Measurements from ENCODE around the gene KRTAP10-9.
"Not testable (repeated sequence)": the region's sequence is repeated elsewhere in the genome, so short reads cannot be mapped to it uniquely, and the experiment has no call there.

The KRTAP10-9 gene

DNA sequence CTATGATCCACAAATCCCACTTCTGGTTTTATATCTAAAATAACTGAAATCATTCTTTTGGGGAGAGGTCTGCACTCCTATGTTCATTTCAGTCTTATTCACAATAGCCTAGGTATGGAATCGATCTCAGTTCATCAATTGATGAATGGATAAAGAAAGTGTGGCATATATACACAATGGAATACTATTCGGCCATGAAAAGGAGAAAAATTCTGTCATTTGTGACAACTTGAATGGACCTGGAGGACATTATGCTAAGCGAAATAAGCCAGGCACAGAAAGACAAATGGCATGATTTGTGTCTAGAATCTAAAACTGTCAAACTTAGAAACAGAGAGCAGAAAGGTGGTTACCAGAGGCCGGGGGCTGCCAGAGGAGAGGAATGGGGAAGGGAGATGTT is 20.4 kb upstream of the KRTAP10-9 start:
- Histone ChIP-seq H3K27ac (ENCODE audit: low read depth, low read length) (no peak overlapping the region), H3K27me3 (ENCODE audit: insufficient read depth, low read length) (peaks cover 36% of the 10 kb centered on the region), H3K4me3 (ENCODE audit: low read depth, low read length) (no peak overlapping the region), H3K79me2 (ENCODE audit: control insufficient read depth, insufficient read depth, low read length, unreplicated experiment) (no peaks in the 10 kb centered on the region), H3K36me3 (ENCODE audit: insufficient read depth, low read length) (no peaks in the 10 kb centered on the region), H3K4me1 (ENCODE audit: control insufficient read depth, insufficient read depth, low read length, unreplicated experiment) (no peaks in the 10 kb centered on the region), H2AFZ (ENCODE audit: low read length, unreplicated experiment) (no peak overlapping the region)

- Histone ChIP-seq H3K36me3 (ENCODE audit: insufficient read depth, low read length) (no peaks in the 10 kb centered on the region), H3K4me1 (ENCODE audit: control insufficient read depth, insufficient read depth, low read length, unreplicated experiment) (no peaks in the 10 kb centered on the region), H3K4me3 (ENCODE audit: low read depth, low read length) (no peak overlapping the region), H2AFZ (ENCODE audit: low read length, unreplicated experiment) (no peak overlapping the region), H3K27ac (ENCODE audit: low read depth, low read length) (no peak overlapping the region), H3K27me3 (ENCODE audit: insufficient read depth, low read length) (peaks cover 24% of the 10 kb centered on the region), H3K79me2 (ENCODE audit: control insufficient read depth, insufficient read depth, low read length, unreplicated experiment) (no peaks in the 10 kb centered on the region)
Measured at GRCh38 chr21:44609193-44609592, 17.7 kb upstream of the KRTAP10-9 start.

DNA sequence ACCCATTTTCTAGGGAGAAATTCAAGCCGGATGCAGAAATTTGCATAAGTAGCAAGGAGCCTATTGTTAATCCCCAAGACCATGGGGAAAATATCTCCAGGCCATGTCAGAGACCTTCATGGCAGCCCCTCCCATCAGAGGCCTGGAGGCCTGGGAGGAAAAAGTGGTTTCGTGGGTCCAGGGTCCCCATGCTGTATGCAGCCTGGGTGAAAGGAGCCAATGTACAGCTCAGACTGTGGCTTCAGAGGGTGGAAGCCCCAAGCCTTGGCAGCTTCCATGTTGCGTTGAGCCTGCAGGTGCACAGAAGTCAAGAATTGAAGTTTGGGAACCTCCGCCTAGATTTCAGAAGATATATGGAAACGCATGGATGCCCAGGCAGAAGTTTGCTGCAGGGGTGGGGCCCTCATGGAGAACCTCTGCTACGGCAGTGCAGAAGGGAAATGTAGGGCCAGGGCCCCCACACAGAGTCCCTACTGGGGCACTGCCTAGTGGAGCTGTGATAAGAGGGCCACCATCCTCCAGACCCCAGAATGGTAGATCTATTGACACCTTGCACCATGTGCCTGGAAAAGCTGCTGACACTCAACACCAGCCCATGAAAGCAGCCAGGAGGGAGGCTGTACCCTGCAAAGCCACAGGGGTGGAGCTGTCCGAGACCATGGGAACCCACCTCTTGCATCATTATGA is 16.6 kb upstream of the KRTAP10-9 start:
- not testable (repeated sequence) for H2AFZ ChIP-seq (ENCODE audit: low read length, unreplicated experiment); H3K27ac ChIP-seq (ENCODE audit: low read depth, low read length); H3K79me2 ChIP-seq (ENCODE audit: control insufficient read depth, insufficient read depth, low read length, unreplicated experiment); H3K4me3 ChIP-seq (ENCODE audit: low read depth, low read length); H3K36me3 ChIP-seq (ENCODE audit: insufficient read depth, low read length); H3K4me1 ChIP-seq (ENCODE audit: control insufficient read depth, insufficient read depth, low read length, unreplicated experiment)
- peaks cover 17% of the 10 kb centered on the region; the same call in 1 of the 2 replicates for H3K27me3 ChIP-seq (ENCODE audit: insufficient read depth, low read length)

GRCh38 chr21:44611551-44611950 is 15.3 kb upstream of the KRTAP10-9 start:
- Histone ChIP-seq H3K4me1 (ENCODE audit: control insufficient read depth, insufficient read depth, low read length, unreplicated experiment) (no peaks in the 10 kb centered on the region), H3K27me3 (ENCODE audit: insufficient read depth, low read length) (peaks cover 13% of the 10 kb centered on the region; the same call in 1 of the 2 replicates), H3K36me3 (ENCODE audit: insufficient read depth, low read length) (no peaks in the 10 kb centered on the region), H2AFZ (ENCODE audit: low read length, unreplicated experiment) (no peak overlapping the region), H3K79me2 (ENCODE audit: control insufficient read depth, insufficient read depth, low read length, unreplicated experiment) (no peaks in the 10 kb centered on the region), H3K4me3 (ENCODE audit: low read depth, low read length) (no peak overlapping the region), H3K27ac (ENCODE audit: low read depth, low read length) (no peak overlapping the region)

DNA sequence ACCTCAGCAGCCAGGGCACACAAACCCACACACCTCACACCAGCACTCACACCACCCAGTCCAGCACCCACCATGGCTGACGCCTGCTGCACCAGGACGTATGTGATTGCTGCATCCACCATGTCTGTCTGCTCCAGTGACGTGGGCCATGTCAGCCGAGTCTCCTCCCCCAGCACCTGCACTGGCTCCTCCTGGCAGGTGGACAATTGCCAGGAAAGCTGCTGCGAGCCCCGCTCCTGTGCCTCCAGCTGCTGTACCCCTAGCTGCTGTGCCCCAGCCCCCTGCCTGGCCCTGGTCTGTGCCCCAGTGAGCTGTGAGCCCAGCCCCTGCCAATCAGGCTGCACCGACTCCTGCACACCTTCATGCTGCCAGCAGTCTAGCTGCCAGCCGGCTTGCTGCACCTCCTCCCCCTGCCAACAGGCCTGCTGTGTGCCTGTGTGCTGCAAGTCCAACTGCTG is 14.8 kb upstream of the KRTAP10-9 start, which contains the start of gene KRTAP10-8:
Gene KRTAP10-8 (plus strand): TSS at position 51 of the 458 bp plus-strand sequence. CDS start 22 bp downstream, at position 73.
- H2AFZ ChIP-seq (ENCODE audit: low read length, unreplicated experiment): no peak within 1 kb of the TSS

GRCh38 chr21:44612669-44613229 is 14.1 kb upstream of the KRTAP10-9 start:
- H2AFZ ChIP-seq (ENCODE audit: low read length, unreplicated experiment): no peak overlapping the region
- H3K79me2 ChIP-seq (ENCODE audit: control insufficient read depth, insufficient read depth, low read length, unreplicated experiment): no peaks in the 10 kb centered on the region
- no peaks in the 10 kb centered on the region for H3K36me3 ChIP-seq (ENCODE audit: insufficient read depth, low read length)
- no peak overlapping the region for H3K4me3 ChIP-seq (ENCODE audit: low read depth, low read length)
- peaks cover 11% of the 10 kb centered on the region; the same call in 1 of the 2 replicates for H3K27me3 ChIP-seq (ENCODE audit: insufficient read depth, low read length)
- no peak overlapping the region for H3K27ac ChIP-seq (ENCODE audit: low read depth, low read length)
- no peaks in the 10 kb centered on the region for H3K4me1 ChIP-seq (ENCODE audit: control insufficient read depth, insufficient read depth, low read length, unreplicated experiment)

More for the DNA sequence above, 14.8 kb upstream of the KRTAP10-9 start, which contains the start of gene KRTAP10-8:
- H3K79me2 ChIP-seq (ENCODE audit: control insufficient read depth, insufficient read depth, low read length, unreplicated experiment): no peaks in the 10 kb centered on the region
- no peak within 1 kb of the TSS for H3K4me3 ChIP-seq (ENCODE audit: low read depth, low read length)
- no peak within 1 kb of the TSS for H3K27ac ChIP-seq (ENCODE audit: low read depth, low read length)
- H3K36me3 ChIP-seq (ENCODE audit: insufficient read depth, low read length): no peaks in the 10 kb centered on the region
- H3K27me3 ChIP-seq (ENCODE audit: insufficient read depth, low read length): peaks cover 11% of the 10 kb centered on the region; the same call in 1 of the 2 replicates
- H3K4me1 ChIP-seq (ENCODE audit: control insufficient read depth, insufficient read depth, low read length, unreplicated experiment): no peaks in the 10 kb centered on the region

- Histone ChIP-seq H3K36me3 (ENCODE audit: insufficient read depth, low read length) (no peaks in the 10 kb centered on the region), H3K27ac (ENCODE audit: low read depth, low read length) (no peak overlapping the region), H3K4me1 (ENCODE audit: control insufficient read depth, insufficient read depth, low read length, unreplicated experiment) (no peaks in the 10 kb centered on the region), H3K4me3 (ENCODE audit: low read depth, low read length) (no peak overlapping the region), H3K79me2 (ENCODE audit: control insufficient read depth, insufficient read depth, low read length, unreplicated experiment) (no peaks in the 10 kb centered on the region), H3K27me3 (ENCODE audit: insufficient read depth, low read length) (peaks cover 11% of the 10 kb centered on the region; the same call in 1 of the 2 replicates), H2AFZ (ENCODE audit: low read length, unreplicated experiment) (no peak overlapping the region)
Measured at GRCh38 chr21:44613386-44614155, 13.3 kb upstream of the KRTAP10-9 start.

DNA sequence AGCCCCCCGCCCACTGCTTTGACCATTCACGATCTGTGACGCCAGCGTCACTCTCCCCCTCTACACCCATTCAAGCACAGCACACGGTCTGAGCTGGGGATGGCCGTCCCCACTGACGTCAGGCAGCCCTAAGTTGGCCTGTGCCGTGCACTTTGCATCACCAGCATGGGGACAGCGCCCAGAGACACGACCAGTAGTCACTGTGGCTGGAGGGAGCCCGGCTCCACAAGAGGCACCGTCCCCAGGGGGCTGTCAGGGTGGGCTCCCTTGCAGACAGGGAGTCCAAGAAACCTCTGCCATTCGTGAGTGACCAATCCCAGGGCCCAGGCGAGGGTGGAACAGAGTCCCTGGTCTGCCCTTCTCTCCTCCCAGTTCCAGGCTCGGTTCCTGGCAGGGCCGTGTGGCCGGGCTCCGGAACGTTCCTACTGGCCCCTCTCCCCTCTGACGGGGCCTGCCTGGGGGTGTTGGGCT is 12.7 kb upstream of the KRTAP10-9 start:
- Histone ChIP-seq H3K4me1 (ENCODE audit: control insufficient read depth, insufficient read depth, low read length, unreplicated experiment) (no peaks in the 10 kb centered on the region), H2AFZ (ENCODE audit: low read length, unreplicated experiment) (no peak overlapping the region), H3K27ac (ENCODE audit: low read depth, low read length) (no peak overlapping the region), H3K36me3 (ENCODE audit: insufficient read depth, low read length) (no peaks in the 10 kb centered on the region), H3K4me3 (ENCODE audit: low read depth, low read length) (no peak overlapping the region), H3K27me3 (ENCODE audit: insufficient read depth, low read length) (peaks cover 12% of the 10 kb centered on the region; the same call in 1 of the 2 replicates), H3K79me2 (ENCODE audit: control insufficient read depth, insufficient read depth, low read length, unreplicated experiment) (no peaks in the 10 kb centered on the region)

- Histone ChIP-seq H3K79me2 (ENCODE audit: control insufficient read depth, insufficient read depth, low read length, unreplicated experiment) (no peaks in the 10 kb centered on the region), H3K27me3 (ENCODE audit: insufficient read depth, low read length) (peaks cover 14% of the 10 kb centered on the region; the same call in 1 of the 2 replicates), H3K27ac (ENCODE audit: low read depth, low read length) (no peak overlapping the region), H2AFZ (ENCODE audit: low read length, unreplicated experiment) (no peak overlapping the region), H3K4me1 (ENCODE audit: control insufficient read depth, insufficient read depth, low read length, unreplicated experiment) (no peaks in the 10 kb centered on the region), H3K4me3 (ENCODE audit: low read depth, low read length) (no peak overlapping the region), H3K36me3 (ENCODE audit: insufficient read depth, low read length) (no peaks in the 10 kb centered on the region)
Measured at GRCh38 chr21:44614961-44615391, 11.9 kb upstream of the KRTAP10-9 start.

- H3K27ac ChIP-seq (ENCODE audit: low read depth, low read length): no peak overlapping the region
- H3K79me2 ChIP-seq (ENCODE audit: control insufficient read depth, insufficient read depth, low read length, unreplicated experiment): no peaks in the 10 kb centered on the region
- no peaks in the 10 kb centered on the region for H3K36me3 ChIP-seq (ENCODE audit: insufficient read depth, low read length)
- H3K4me3 ChIP-seq (ENCODE audit: low read depth, low read length): no peak overlapping the region
- H2AFZ ChIP-seq (ENCODE audit: low read length, unreplicated experiment): no peak overlapping the region
- peaks cover 14% of the 10 kb centered on the region; the same call in 1 of the 2 replicates for H3K27me3 ChIP-seq (ENCODE audit: insufficient read depth, low read length)
- H3K4me1 ChIP-seq (ENCODE audit: control insufficient read depth, insufficient read depth, low read length, unreplicated experiment): no peaks in the 10 kb centered on the region
Measured at GRCh38 chr21:44615466-44615865, 11.4 kb upstream of the KRTAP10-9 start.
